ENCODE results near the gene DSN1.

DSN1 gene

GRCh38 chr20:36720510-36720909, 53.1 kb downstream of the DSN1 start:
- TF ChIP-seq ZNF274 (IDR thresholded peaks at IDR 0.05; ENCODE audit: low read depth, low read length): no peak
- H3K4me3 ChIP-seq (ENCODE audit: low read length): no peak overlapping the region

DNA sequence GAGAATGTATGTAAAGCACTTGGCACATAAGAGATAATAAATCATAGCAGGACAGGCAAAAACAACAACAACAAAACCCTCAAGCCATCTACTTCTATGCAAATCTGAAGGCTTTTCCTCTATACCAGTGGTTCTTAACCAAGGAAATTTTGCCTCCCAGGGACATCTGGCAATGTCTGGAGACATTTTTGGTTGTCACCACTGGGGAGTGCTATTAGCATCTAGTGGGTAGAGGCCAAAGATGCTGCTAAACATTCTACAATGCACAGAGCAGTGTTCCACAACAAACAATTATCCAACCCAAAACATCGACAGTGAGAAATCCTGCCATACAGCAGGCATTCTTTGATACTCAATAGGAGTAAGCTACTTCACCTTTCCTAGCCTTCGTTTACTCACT, 55.9 kb downstream of the DSN1 start:
- no peak for TF ChIP-seq ZNF274 (IDR thresholded peaks at IDR 0.05; ENCODE audit: low read depth, low read length)
- H3K4me3 ChIP-seq (ENCODE audit: low read length): no peak overlapping the region

DNA sequence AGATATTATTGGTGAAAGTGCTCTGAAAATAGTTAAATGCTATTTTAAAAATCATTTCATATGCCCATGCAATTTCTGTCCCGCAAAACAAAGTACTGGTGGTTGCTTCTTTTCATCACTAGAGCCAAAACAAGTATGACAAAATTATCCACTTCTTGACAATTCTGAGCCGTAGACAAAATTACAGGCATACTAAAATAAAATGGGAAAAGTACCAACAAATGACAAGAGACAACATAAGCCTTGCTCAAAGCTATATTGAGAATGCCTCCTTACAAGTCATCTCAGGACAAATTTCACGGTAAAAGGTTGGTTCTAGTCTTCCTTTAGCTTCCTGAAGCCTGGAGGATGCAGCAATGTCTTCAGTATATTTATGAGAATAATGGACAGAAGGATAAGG, 56.5 kb downstream of the DSN1 start:
- TF ChIP-seq ZNF274 (IDR thresholded peaks at IDR 0.05; ENCODE audit: low read depth, low read length): no peak

DNA sequence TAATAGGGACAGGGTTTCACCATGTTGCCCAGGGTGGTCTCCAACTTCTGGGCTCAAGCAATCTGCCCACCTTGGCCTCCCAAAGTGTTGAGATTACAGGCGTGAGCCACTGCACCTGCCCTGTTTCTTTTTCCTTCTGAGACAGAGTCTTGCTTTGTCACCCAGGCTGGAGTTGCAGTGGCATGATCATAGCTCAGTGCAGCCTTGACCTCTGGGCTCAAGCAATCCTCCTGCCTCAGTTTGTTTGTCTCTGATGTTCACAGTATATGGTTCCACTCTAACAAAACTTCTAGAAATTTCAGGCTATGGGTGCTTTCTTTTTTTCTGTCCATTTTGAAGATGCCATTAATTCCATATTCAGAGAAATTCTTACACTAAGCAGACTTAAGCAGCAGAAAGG, 60.8 kb downstream of the DSN1 start:
- TF ChIP-seq ZNF274 (IDR thresholded peaks at IDR 0.05; ENCODE audit: low read depth, low read length): no peak
- H3K4me3 ChIP-seq (ENCODE audit: low read length): no peak overlapping the region

More for the DNA sequence above, 56.5 kb downstream of the DSN1 start:
- H3K4me3 ChIP-seq (ENCODE audit: low read length): no peak overlapping the region

DNA sequence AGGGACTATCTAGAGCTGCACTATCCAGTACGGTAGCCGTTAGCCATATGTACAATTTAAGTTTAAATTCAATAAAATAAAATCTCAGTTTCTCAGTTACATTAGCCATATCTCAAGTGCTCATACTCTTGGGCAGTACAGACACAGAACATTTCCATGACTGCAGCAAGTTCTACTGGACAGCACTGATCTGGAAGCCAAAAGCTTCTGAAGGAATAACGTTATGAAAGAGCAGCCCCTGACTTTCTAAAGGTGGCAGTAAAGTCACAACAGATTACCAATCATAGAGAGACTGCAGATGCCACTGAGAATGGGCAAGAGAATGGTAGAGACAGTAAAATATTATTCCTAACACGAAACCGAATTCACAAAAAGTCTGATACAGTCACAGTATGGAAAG, 64.4 kb downstream of the DSN1 start:
- TF ChIP-seq ZNF274 (IDR thresholded peaks at IDR 0.05; ENCODE audit: low read depth, low read length): no peak
- no peak overlapping the region for H3K4me3 ChIP-seq (ENCODE audit: low read length)

DNA sequence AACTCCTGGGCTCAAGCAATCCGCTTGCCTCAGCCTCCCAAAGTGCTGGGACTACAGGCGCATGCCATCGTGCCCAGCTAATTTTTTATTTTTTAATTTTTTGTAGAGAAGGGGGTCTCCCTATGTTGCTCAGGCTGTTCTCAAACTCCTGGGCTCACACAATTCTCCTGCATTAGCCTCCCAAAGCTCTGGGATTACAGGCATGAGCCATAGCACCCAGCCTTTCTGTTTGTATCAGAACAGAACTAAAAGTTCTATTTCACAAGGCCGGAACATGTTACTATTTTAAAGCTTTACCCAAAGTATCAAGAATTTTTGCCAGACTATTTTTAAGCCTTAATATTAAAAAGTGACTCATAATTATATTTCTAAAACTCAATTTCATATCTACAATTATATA, 70.0 kb downstream of the DSN1 start:
- no peak for TF ChIP-seq ZNF274 (IDR thresholded peaks at IDR 0.05; ENCODE audit: low read depth, low read length)

More for the DNA sequence above, 70.0 kb downstream of the DSN1 start:
- H3K4me3 ChIP-seq (ENCODE audit: low read length): no peak overlapping the region
